Dedifferentiated amniotic fluid mesenchymal stem cell (primary cell): ENCODE measurements around the gene NDUFV1.
"Not testable (repeated sequence)": the region's sequence is repeated elsewhere in the genome, so short reads cannot be mapped to it uniquely, and the experiment has no call there.

Experiments used
- DNase-seq: peaks from one replicate; pipeline ENCODE4 v3.0.0-alpha.2; 2016; ENCODE audit errors: extremely low spot score

Gene NDUFV1

DNA sequence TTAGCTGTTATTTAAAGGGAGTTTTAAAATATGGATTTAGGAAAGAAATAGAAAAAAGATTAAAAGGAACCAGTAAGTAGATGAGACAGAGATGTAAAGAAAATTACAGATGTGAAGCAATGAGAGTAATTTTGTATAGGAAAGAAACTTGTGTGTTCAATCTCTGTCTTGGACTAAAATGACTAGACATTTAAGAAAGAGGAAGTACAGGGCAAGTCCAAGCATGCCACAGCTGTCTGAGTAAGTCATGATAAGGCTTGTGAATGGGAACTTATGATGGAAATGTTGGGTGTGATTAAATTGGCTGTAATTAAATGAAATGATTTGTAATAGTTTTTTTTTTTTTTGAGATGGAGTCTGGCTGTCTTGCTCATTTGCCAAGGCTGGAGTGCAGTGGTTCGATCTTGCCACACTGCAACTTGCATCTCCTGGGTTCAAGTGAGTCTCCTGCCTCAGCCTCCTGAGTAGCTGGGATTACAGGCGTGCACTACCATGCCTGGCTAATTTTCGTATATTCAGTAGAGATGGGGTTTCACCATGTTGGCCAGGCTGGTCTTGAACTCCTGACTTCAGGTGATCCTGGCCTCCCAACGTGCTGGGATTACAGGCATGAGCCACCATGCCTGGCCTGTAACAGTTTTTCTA lies 49.7 kb downstream of the NDUFV1 start:
- DNase-seq = no peak

DNA sequence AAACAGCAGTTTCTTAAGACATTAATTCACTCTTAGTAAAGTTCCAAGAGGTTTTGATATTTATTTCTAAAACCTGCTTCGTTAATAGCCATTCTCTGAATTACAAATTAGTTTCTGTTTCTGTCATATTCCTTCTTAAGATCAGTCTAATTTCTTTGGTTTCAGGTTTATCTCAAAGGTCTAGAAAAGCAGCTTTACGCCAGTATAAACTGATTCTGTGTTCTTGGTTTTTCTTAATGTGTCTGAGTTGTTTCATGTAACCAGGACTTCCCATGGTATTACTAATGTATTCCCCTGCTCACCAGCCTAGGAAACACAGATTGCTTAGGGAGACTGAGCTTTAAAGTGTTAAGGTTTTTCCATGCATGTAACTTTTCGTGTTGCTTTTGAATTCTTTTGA lies 50.6 kb downstream of the NDUFV1 start:
- no peak for DNase-seq

- not testable (repeated sequence) for DNase-seq
These were observed 53.0 kb downstream of the NDUFV1 start for GRCh38 chr11:67659651-67660165.

DNA sequence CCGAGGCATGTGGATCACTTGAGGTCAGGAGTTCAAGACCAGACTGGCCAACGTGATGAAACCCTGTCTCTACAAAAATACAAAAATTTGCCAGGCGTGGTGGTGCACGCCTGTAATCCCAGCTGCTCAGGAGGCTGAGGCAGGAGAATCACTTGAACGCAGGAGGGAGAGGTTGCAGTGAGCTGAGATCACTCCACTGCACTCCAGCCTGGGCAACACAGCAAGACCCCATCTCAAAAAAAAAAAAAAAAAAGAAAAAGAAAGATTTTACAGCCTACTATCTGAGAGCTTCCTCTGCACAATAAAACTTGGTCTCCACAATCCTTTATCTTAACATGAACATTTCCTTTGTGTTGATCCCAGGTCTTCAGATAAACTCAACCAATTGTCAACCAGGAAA lies 54.0 kb downstream of the NDUFV1 start:
- DNase-seq = not testable (repeated sequence)
